HepG2 (cell line): ENCODE measurements around the gene USP11. TPM values are rescaled to one million over a fixed set of nuclear protein-coding genes. Genes with fewer than 3 reads are reported as not detected.
"Not testable (repeated sequence)": the region's sequence is repeated elsewhere in the genome, so short reads cannot be mapped to it uniquely, and the experiment has no call there.

Source experiments
- ATAC-seq: fragments of 200-7000 bp; cut with Tn5 transposase; 3 replicates; pipeline ENCODE4 v1.9.1; 2020; ENCODE audit warnings: mild to moderate bottlenecking, moderate library complexity
- BruUV-seq: library from RNA; stranded (reverse); fragments of 400-500 nt; replicated peaks from 2 replicates; lab custom pipeline; 2021; lab: Mats Ljungman, UMichigan
- CTCF ChIA-PET: fragments of 300-600 bp; formaldehyde crosslinking; extraction: SDS; loops from one replicate; lab custom pipeline; 2021; ENCODE audit warnings: low total read pairs, inconsistent platforms, low intra/inter-chr PET ratio; lab: Yijun Ruan, JAX
- POLR2A ChIA-PET: fragments of 350-600 bp; sonication (Branson Sonifier 250); formaldehyde crosslinking; loops from one replicate; lab custom pipeline; 2020; ENCODE audit warnings: antibody characterized with exemption, inconsistent platforms; lab: Yijun Ruan, JAX
- DNase-seq: peaks from one replicate; pipeline ENCODE4 v3.0.0-alpha.2; 2015; ENCODE audit warnings: low spot score
- FAIRE-seq: peaks from 3 replicates; lab custom pipeline; 2011; peaks lifted over from hg19 to GRCh38; lab: Jason Lieb, UNC
- H2AFZ ChIP-seq: one replicate; pipeline ENCODE4 v1.6.1; 2011; ENCODE audit warnings: low read length, inconsistent platforms
- H3K27ac ChIP-seq: fragments of 300-600 bp; 3 replicates; pipeline ENCODE4 v1.8.0; 2011; ENCODE audit warnings: mixed run types, mild to moderate bottlenecking, mixed read lengths, low read length, inconsistent platforms; ENCODE audit not compliant: insufficient read depth; ENCODE audit errors: extremely low read length
- H3K27me3 ChIP-seq, 2 experiments: fragments of 200-600 bp in 1 of 2; 2 replicates in 1 of 2; 3 replicates in 1 of 2; pipeline versions ENCODE4 v1.6.0 to v1.8.0; 2011; ENCODE audit warnings: low read length in 2 of 2, mild to moderate bottlenecking in 2 of 2, moderate library complexity in 2 of 2, inconsistent platforms in 1 of 2; ENCODE audit not compliant: insufficient read depth in 2 of 2, control insufficient read depth in 1 of 2
- H3K36me3 ChIP-seq, 2 experiments: fragments of 200-600 bp in 1 of 2; replicated peaks in 1 of 2; 2 replicates in 1 of 2; 3 replicates in 1 of 2; pipeline versions ENCODE4 v1.5.1 to v1.8.0; 2011; ENCODE audit warnings: low read length in 2 of 2, inconsistent platforms in 1 of 2; ENCODE audit not compliant: insufficient read depth in 2 of 2, control insufficient read depth in 1 of 2
- H3K4me1 ChIP-seq: 2 replicates; pipeline ENCODE4 v1.5.1; 2012; ENCODE audit warnings: low read length, inconsistent platforms; ENCODE audit not compliant: insufficient read depth
- H3K4me2 ChIP-seq: 2 replicates; pipeline ENCODE4 v1.6.0; 2011; ENCODE audit warnings: low read depth, low read length, inconsistent platforms
- H3K4me3 ChIP-seq, 3 experiments: fragments of 200-600 bp in 1 of 3; sonication (generic), shearing (Covaris generic) in 1 of 3; replicated peaks in 1 of 3; 2 replicates each; pipeline ENCODE4 v1.5.1; 2011 to 2016; ENCODE audit warnings: low read length in 3 of 3, inconsistent platforms in 2 of 3, low read depth in 2 of 3, mild to moderate bottlenecking in 2 of 3, control low read depth in 1 of 3, mixed read lengths in 1 of 3; ENCODE audit not compliant: insufficient read depth in 1 of 3
- H3K79me2 ChIP-seq: one replicate; pipeline ENCODE4 v1.6.1; 2011; ENCODE audit warnings: low read length, inconsistent platforms; ENCODE audit not compliant: insufficient read depth
- H3K9ac ChIP-seq: 2 replicates; pipeline ENCODE4 v1.6.0; 2011; ENCODE audit warnings: mild to moderate bottlenecking, low read depth, low read length, inconsistent platforms; ENCODE audit not compliant: insufficient read depth
- H3K9me3 ChIP-seq: 2 replicates; pipeline ENCODE4 v1.5.1; 2012; ENCODE audit warnings: mild to moderate bottlenecking, low read length
- H4K20me1 ChIP-seq: 2 replicates; pipeline ENCODE4 v1.6.0; 2011; ENCODE audit warnings: inconsistent platforms, mild to moderate bottlenecking, low read length, moderate library complexity; ENCODE audit not compliant: insufficient read depth
- CAMTA2 ChIP-seq: sonication (generic); formaldehyde crosslinking; IDR thresholded peaks from 2 replicates; pipeline ENCODE4 v1.4.0; 2020; ENCODE audit warnings: mild to moderate bottlenecking, missing genetic modification reagents, borderline replicate concordance
- CCDC6 ChIP-seq: sonication (generic); formaldehyde crosslinking; IDR thresholded peaks from 2 replicates; pipeline ENCODE4 v1.8.1; 2022; ENCODE audit warnings: mild to moderate bottlenecking, missing genetic modification reagents, moderate library complexity
- EZH2 ChIP-seq: conservative IDR thresholded peaks from 2 replicates; pipeline ENCODE4 v1.6.1; 2012; ENCODE audit warnings: mild to moderate bottlenecking, low read depth, low read length, moderate library complexity
- IKZF4 ChIP-seq: sonication (generic); formaldehyde crosslinking; IDR thresholded peaks from 2 replicates; pipeline ENCODE4 v1.5.1; 2020; ENCODE audit warnings: borderline replicate concordance, mild to moderate bottlenecking, low read depth, missing genetic modification reagents; ENCODE audit errors: not compliant biosample characterization
- KDM1A ChIP-seq: IDR thresholded peaks from 2 replicates; pipeline ENCODE4 v1.6.1; 2016; ENCODE audit warnings: missing compliant biosample characterization
- NFIC ChIP-seq: IDR thresholded peaks from 2 replicates; pipeline ENCODE4 v1.6.1; 2012; ENCODE audit warnings: mild to moderate bottlenecking, low read length, inconsistent platforms
- TBX2 ChIP-seq: sonication (generic); formaldehyde crosslinking; IDR thresholded peaks from 2 replicates; pipeline ENCODE4 v1.5.0; 2020; ENCODE audit warnings: missing genetic modification reagents, mild to moderate bottlenecking, borderline replicate concordance
- ZBTB7B ChIP-seq: sonication (generic); formaldehyde crosslinking; IDR thresholded peaks from 2 replicates; pipeline ENCODE4 v1.4.0; 2020; ENCODE audit warnings: missing genetic modification reagents
- ZBTB8A ChIP-seq: sonication (generic); formaldehyde crosslinking; IDR thresholded peaks from 2 replicates; pipeline ENCODE4 v1.4.0; 2020; ENCODE audit warnings: mild to moderate bottlenecking, low read depth, missing genetic modification reagents, borderline replicate concordance
- ZNF224 ChIP-seq: sonication (generic); formaldehyde crosslinking; IDR thresholded peaks from 2 replicates; pipeline ENCODE4 v1.5.0; 2020; ENCODE audit warnings: mild to moderate bottlenecking, missing genetic modification reagents
- ZNF367 ChIP-seq: sonication (generic); formaldehyde crosslinking; IDR thresholded peaks from 2 replicates; pipeline ENCODE4 v1.4.0; 2020; ENCODE audit warnings: missing genetic modification reagents, borderline replicate concordance
- ZNF550 ChIP-seq: sonication (generic); formaldehyde crosslinking; IDR thresholded peaks from 2 replicates; pipeline ENCODE4 v1.4.0; 2020; ENCODE audit warnings: mild to moderate bottlenecking, missing genetic modification reagents, borderline replicate concordance
- WGBS: methylation state at CpG from one replicate; pipeline ENCODE4 v1.1.6; 2017; ENCODE audit warnings: low lambda C conversion rate; 5-methylcytosine and 5-hydroxymethylcytosine counted together
- in situ Hi-C: cut with HindIII; loops from 2 replicates; pipeline ENCODE4 v1.10.0; 2017; ENCODE audit warnings: low pct_unique_long_range_greater_than_20kb; ENCODE audit not compliant: extremely low pct_ligation_motif_present
- intact Hi-C: fragments of 100-400 bp; cut with micrococcal nuclease; formaldehyde crosslinking; loops from one replicate; pipeline ENCODE4 v1.10.0; 2022; ENCODE audit not compliant: unreplicated experiment
- polyA plus RNA-seq, 8 experiments: library from polyadenylated mRNA; depleted of rRNA in 3 of 8; stranded (reverse) in 7 of 8; unstranded in 1 of 8; fragments of >200 nt; fragmentation: Illumina TruSeq in 4 of 8; extraction: Trizol in 4 of 8; gene quantifications; 2 replicates each; pipeline versions ENCODE4 v1.2.1 to v1.2.3, GENCODE V29; 2011 to 2016; ENCODE audit warnings: low read depth in 4 of 8, missing spikeins in 1 of 8, mixed read lengths in 1 of 8; ENCODE audit not compliant: insufficient read depth in 1 of 8
- total RNA-seq, 5 experiments: library from RNA; depleted of rRNA; stranded (reverse); fragments of >200 nt; fragmentation: Illumina TruSeq; extraction: Trizol; gene quantifications; 2 replicates each; pipeline ENCODE4 v1.2.3, GENCODE V29; 2016; ENCODE audit warnings: low read depth in 1 of 5
- TF ChIP-seq, protein P1 (sequence below): sonication (generic); formaldehyde crosslinking; IDR thresholded peaks from 2 replicates; pipeline ENCODE4 v1.5.0; 2020; ENCODE audit warnings: missing genetic modification reagents
- TF ChIP-seq, protein P2 (sequence below): sonication (generic); formaldehyde crosslinking; IDR thresholded peaks from 2 replicates; pipeline ENCODE4 v1.4.0; 2020; ENCODE audit warnings: missing genetic modification reagents

The USP11 gene
- total and polyA plus RNA-seq, 2 of the 13 experiments (the other 11 are each of a cell fraction or from before 2014, with no cell fraction given), result 23.8 to 31.7 TPM

DNA sequence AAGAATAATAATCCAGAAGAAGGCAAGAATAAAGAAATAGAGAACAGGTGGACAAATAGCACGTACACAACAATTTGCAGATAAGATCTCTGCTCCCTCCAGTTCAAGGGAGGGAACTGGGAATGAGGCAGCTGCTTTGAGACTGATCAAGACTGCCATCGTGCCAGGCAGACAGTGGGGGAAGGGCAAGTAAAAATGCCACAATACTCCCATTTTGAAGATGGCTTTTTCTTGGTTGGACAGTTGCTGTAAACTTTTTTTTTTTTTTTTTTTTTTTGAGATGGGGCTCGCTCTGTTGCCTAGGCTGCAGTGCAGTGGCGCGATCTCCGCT lies 17.2 kb downstream of the USP11 start:
- TF ChIP-seq ZNF367 (CRISPR knock-in tag), result no peak
- no peak for TF ChIP-seq CAMTA2 (CRISPR knock-in tag)
- no peak for TF ChIP-seq EZH2
- no peak for TF ChIP-seq ZBTB8A (CRISPR knock-in tag)
- TF ChIP-seq, protein P1, sequence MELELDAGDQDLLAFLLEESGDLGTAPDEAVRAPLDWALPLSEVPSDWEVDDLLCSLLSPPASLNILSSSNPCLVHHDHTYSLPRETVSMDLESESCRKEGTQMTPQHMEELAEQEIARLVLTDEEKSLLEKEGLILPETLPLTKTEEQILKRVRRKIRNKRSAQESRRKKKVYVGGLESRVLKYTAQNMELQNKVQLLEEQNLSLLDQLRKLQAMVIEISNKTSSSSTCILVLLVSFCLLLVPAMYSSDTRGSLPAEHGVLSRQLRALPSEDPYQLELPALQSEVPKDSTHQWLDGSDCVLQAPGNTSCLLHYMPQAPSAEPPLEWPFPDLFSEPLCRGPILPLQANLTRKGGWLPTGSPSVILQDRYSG, result no peak
- TF ChIP-seq ZNF224 (CRISPR knock-in tag), result no peak
- no peak for TF ChIP-seq TBX2 (CRISPR knock-in tag)
- TF ChIP-seq KDM1A (CRISPR knock-in tag), result no peak
- TF ChIP-seq ZBTB7B (CRISPR knock-in tag), result no peak
- TF ChIP-seq NFIC, result no peak
- TF ChIP-seq, protein P2, sequence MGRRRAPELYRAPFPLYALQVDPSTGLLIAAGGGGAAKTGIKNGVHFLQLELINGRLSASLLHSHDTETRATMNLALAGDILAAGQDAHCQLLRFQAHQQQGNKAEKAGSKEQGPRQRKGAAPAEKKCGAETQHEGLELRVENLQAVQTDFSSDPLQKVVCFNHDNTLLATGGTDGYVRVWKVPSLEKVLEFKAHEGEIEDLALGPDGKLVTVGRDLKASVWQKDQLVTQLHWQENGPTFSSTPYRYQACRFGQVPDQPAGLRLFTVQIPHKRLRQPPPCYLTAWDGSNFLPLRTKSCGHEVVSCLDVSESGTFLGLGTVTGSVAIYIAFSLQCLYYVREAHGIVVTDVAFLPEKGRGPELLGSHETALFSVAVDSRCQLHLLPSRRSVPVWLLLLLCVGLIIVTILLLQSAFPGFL (CRISPR knock-in tag), result no peak
- no peak for TF ChIP-seq CCDC6 (CRISPR knock-in tag)
- TF ChIP-seq IKZF4 (CRISPR knock-in tag), result no peak
- TF ChIP-seq ZNF550, result no peak
- Histone ChIP-seq H4K20me1 (no peaks in the 10 kb centered on the region), H3K4me1 (no peaks in the 10 kb centered on the region), H3K27ac (no peak overlapping the region), H3K4me3 (no peak overlapping the region), H2AFZ (no peak overlapping the region), H3K27me3 (no peaks in the 10 kb centered on the region), H3K79me2 (no peaks in the 10 kb centered on the region), H3K4me2 (no peak overlapping the region), H3K9me3 (no peaks in the 10 kb centered on the region), H3K9ac (no peak overlapping the region), H3K36me3 (peaks cover 0 to 6% of the 10 kb centered on the region in 2 experiments; a peak in 1 of 5 replicates)
- POLR2A ChIA-PET, result interaction anchor here (1.4 kb wide), 1 partner anchor 32 kb away, joined by 3 read pairs; the partner anchor contains the start of gene CDK16
- intact Hi-C loops (no loop called here), in situ Hi-C loops (no loop called here)
- CTCF ChIA-PET, result no interaction called here
- no TSS peak for BruUV-seq
- ATAC-seq, result no peak
- no peak for DNase-seq
- 77% methylated on average over 2 of the region's 6 CpGs for WGBS
- FAIRE-seq, result no peak

DNA sequence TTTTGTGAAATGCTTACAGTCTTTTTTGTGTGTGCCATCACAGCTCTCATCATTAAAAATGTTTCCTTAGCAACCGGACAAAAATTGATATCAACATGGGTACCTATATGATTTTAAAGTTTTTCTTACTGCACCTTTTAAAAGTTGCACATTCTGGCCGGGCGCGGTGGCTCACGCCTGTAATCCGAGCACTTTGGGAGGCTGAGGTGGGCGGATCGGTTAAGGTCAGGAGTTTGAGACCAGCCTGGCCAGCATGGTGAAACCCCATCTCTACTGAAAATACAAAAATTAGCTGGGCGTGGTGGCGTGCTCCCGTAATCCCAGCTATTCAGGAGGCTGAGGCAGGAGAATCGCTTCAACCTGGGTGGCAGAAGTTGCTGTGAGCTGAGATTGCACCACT lies 24.8 kb downstream of the USP11 start:
- 74% methylated on average over 12 of the region's 12 CpGs for WGBS
- in situ Hi-C loops, H2AFZ ChIP-seq, ATAC-seq, H3K9me3 ChIP-seq, H3K27me3 ChIP-seq, CTCF ChIA-PET, H3K4me1 ChIP-seq, intact Hi-C loops, BruUV-seq, H3K4me3 ChIP-seq, H3K36me3 ChIP-seq, H3K79me2 ChIP-seq, H3K4me2 ChIP-seq, FAIRE-seq, DNase-seq, H3K27ac ChIP-seq, H4K20me1 ChIP-seq, H3K9ac ChIP-seq, POLR2A ChIA-PET: not testable (repeated sequence)
